ENCODE results near the gene C6orf163.

C6orf163 gene

GRCh38 chr6:87351583-87351982 is 7.0 kb downstream of the C6orf163 start:
- no peak for DNase-seq (ENCODE audit: low read depth)
- no peak for TF ChIP-seq CTCF (IDR thresholded peaks at IDR 0.05; ENCODE audit: control insufficient read depth, extremely low read depth, insufficient read depth)

DNA sequence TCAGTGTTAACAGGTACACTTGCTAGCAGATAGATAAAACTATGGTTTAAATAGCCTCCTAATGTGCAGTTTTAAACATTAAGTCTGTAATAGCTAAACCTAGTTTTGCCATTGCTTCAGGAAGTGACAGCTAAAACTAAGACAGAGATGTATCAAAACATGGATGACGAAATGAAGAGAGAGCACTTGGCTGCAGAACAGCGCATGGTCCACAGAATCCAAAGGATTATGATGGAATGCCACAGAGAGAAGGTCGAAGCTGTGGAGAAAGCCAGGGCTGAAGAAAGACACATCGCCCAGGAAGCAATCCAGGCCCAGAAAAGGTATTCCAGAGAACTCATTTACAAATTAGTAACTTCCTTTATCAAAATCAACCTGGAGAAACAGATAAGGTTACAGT is 11.6 kb downstream of the C6orf163 start:
- no peak for DNase-seq (ENCODE audit: low read depth)
- TF ChIP-seq CTCF (IDR thresholded peaks at IDR 0.05; ENCODE audit: control insufficient read depth, extremely low read depth, insufficient read depth), result no peak
- no peak overlapping the region for H3K4me3 ChIP-seq (ENCODE audit: low read depth, low read length)

More at GRCh38 chr6:87351583-87351982, 7.0 kb downstream of the C6orf163 start:
- no peak overlapping the region for H3K4me3 ChIP-seq (ENCODE audit: low read depth, low read length)

DNA sequence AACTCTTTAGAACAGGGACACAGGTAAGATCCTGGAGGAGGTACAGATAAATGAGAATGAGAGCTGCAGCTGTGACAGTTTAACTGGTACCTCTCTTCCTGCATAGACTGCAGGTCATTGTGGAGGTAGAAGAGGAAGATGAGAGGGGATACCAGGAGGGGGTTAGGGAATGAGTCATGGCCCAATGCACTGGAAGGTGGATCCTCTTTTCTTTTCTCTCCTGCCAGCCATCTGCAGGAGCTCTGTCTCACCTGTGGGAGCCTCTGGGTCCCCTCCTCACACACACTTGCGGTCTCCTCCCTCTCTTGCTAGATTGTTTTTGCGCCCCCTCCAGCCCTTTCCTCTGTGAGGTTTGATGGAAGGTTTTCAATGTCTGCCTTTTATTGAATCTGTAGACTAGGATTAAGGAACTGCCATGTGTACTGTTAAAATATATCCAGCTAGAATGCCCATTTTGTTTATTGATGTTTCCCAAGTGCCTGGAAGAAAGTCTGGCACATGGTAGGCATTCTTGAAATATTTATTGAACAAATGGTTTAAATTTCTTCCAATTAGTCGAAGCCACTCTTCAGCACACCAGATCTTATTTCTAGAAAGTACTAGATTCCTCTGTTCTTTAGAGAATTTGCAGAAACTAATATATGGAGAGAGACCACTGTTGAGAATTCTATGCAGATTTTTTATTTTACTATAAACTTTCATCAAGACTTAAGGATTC is 13.0 kb downstream of the C6orf163 start:
- no peak for DNase-seq (ENCODE audit: low read depth)
- no peak for TF ChIP-seq CTCF (IDR thresholded peaks at IDR 0.05; ENCODE audit: control insufficient read depth, extremely low read depth, insufficient read depth)
- no peak overlapping the region for H3K4me3 ChIP-seq (ENCODE audit: low read depth, low read length)

DNA sequence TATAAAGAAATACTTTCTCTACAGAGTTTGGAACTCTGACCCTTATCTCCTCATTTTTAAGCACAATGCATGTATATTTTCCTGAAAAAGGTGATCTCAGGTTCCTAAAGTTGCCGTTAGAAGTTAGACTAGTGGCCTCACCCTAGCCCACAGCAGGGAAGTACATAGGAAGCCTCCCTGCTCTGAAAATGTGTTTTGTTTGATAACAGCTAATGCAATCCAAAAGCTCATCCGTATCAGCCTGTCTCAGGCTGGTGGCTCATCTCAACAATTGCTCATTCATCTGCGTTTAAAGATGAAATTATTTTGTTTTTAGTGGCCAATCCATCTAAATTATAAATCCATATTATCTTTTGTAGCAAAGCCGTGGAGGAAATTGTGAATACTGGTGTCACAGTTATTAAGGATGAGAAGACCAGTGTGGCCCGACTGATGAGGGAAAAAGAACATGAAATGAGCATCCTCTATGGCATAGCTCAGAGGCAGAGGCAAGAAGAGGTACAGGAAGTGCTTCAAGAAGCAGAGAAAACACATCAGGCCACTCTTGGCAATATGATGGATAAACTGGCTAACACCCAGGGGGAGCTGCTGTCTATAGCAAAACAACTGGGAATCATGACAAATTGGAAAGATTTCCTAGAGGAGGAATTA is 20.1 kb downstream of the C6orf163 start:
- H3K4me3 ChIP-seq (ENCODE audit: low read depth, low read length), result no peak overlapping the region
- TF ChIP-seq CTCF (IDR thresholded peaks at IDR 0.05; ENCODE audit: control insufficient read depth, extremely low read depth, insufficient read depth), result no peak
- no peak for DNase-seq (ENCODE audit: low read depth)

GRCh38 chr6:87366072-87366827 is 21.6 kb downstream of the C6orf163 start:
- H3K4me3 ChIP-seq (ENCODE audit: low read depth, low read length), result no peak overlapping the region
- DNase-seq (ENCODE audit: low read depth), result no peak
- TF ChIP-seq CTCF (IDR thresholded peaks at IDR 0.05; ENCODE audit: control insufficient read depth, extremely low read depth, insufficient read depth), result no peak

- no peak for DNase-seq (ENCODE audit: low read depth)
- H3K4me3 ChIP-seq (ENCODE audit: low read depth, low read length), result no peak overlapping the region
- no peak for TF ChIP-seq CTCF (IDR thresholded peaks at IDR 0.05; ENCODE audit: control insufficient read depth, extremely low read depth, insufficient read depth)
Measured at GRCh38 chr6:87366899-87367298, 22.3 kb downstream of the C6orf163 start.

Measured in LNCaP clone FGC (cell line).